SU-DHL-6 (cell line): ENCODE results near the gene FARS2.

Experiments
- H2AFZ ChIP-seq: fragments of 200-600 bp; sonication (generic); 2 replicates; pipeline ENCODE4 v1.6.1; 2014; ENCODE audit warnings: low read depth, mild to moderate bottlenecking, moderate library complexity, mixed read lengths, antibody characterized with exemption, low read length; ENCODE audit not compliant: severe bottlenecking
- H3F3A ChIP-seq: fragments of 200-600 bp; shearing (Covaris generic); 2 replicates; pipeline ENCODE4 v1.6.0; 2016; ENCODE audit warnings: antibody characterized with exemption, mild to moderate bottlenecking; ENCODE audit not compliant: insufficient read depth
- H3K27ac ChIP-seq: fragments of 200-600 bp; sonication (generic); 2 replicates; pipeline ENCODE4 v1.5.1; 2016; ENCODE audit warnings: low read depth, mild to moderate bottlenecking, low read length, moderate library complexity, mixed read lengths
- H3K27me3 ChIP-seq: fragments of 200-600 bp; sonication (generic), shearing (Covaris generic); 2 replicates; pipeline ENCODE4 v1.6.0; 2014; ENCODE audit warnings: mild to moderate bottlenecking, low read length
- H3K36me3 ChIP-seq: fragments of 200-600 bp; sonication (generic); 2 replicates; pipeline ENCODE4 v1.6.1; 2014; ENCODE audit warnings: mild to moderate bottlenecking, low read length, mixed read lengths
- H3K4me2 ChIP-seq: fragments of 300-600, 200-600 bp; shearing (Covaris generic), sonication (generic); 2 replicates; pipeline ENCODE4 v1.6.0; 2014; ENCODE audit warnings: low read length, low read depth, mild to moderate bottlenecking; ENCODE audit not compliant: poor library complexity, severe bottlenecking
- H3K4me3 ChIP-seq: fragments of 200-600 bp; sonication (generic); 2 replicates; pipeline ENCODE4 v1.5.1; 2014; ENCODE audit warnings: antibody characterized with exemption, low read length, mild to moderate bottlenecking, mixed read lengths; ENCODE audit not compliant: insufficient read depth, poor library complexity, severe bottlenecking
- H3K79me2 ChIP-seq: fragments of 200-600 bp; sonication (generic); 2 replicates; pipeline ENCODE4 v1.6.1; 2014; ENCODE audit warnings: mild to moderate bottlenecking, low read length, moderate library complexity; ENCODE audit not compliant: insufficient read depth
- H3K9ac ChIP-seq: fragments of 200-600 bp; sonication (generic); 2 replicates; pipeline ENCODE4 v1.7.0; 2014; ENCODE audit warnings: mild to moderate bottlenecking, low read length
- H3K9me2 ChIP-seq: fragments of 200-600 bp; sonication (generic); replicated peaks from 2 replicates; pipeline ENCODE4 v1.6.1; 2014; ENCODE audit warnings: low read length; ENCODE audit not compliant: insufficient read depth
- H3K9me3 ChIP-seq: fragments of 200-600 bp; sonication (generic); 2 replicates; pipeline ENCODE4 v1.6.1; 2014; ENCODE audit warnings: low read length, mixed read lengths; ENCODE audit not compliant: insufficient read depth
- H4K20me1 ChIP-seq: fragments of 200-600 bp; sonication (generic); 2 replicates; pipeline ENCODE4 v1.6.1; 2014; ENCODE audit warnings: low read depth, mild to moderate bottlenecking, antibody characterized with exemption, low read length, moderate library complexity, mixed read lengths
- EZH2phosphoT487 ChIP-seq: fragments of 200-600 bp; sonication (generic), shearing (Covaris generic); conservative IDR thresholded peaks from 2 replicates; pipeline ENCODE4 v1.6.1; 2018; ENCODE audit warnings: mild to moderate bottlenecking, antibody characterized with exemption, low read length, moderate library complexity, mixed read lengths
- TF ChIP-seq, protein P1 (sequence below): fragments of 200-600 bp; sonication (generic); IDR thresholded peaks from one replicate; pipeline ENCODE4 v1.5.1; 2017; ENCODE audit warnings: antibody characterized with exemption, mild to moderate bottlenecking, low read length, moderate library complexity; ENCODE audit not compliant: insufficient read depth, poor library complexity, severe bottlenecking

FARS2 gene

DNA sequence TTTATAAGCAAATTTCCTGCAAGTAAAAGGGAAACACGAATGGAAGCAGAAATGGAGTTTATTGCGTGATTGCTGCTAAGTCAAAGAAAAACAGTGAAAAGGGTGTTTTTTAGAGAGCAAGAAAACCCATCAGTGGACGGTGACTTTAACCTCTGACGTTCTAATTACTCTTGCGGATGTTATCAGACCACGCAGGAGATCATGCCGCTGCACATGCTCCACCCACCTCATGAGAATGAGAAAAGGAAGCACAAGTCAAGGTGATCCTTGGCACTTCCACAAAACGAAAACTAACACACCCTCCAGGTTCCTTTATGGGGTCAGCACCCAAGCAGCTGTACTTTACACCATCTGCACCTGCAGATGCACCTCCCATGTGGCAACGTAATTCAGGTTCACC, 45.5 kb upstream of the FARS2 start:
- Histone ChIP-seq H3K79me2 (no peaks in the 10 kb centered on the region), H3K36me3 (no peaks in the 10 kb centered on the region), H3K4me2 (no peak overlapping the region), H3F3A (no peaks in the 10 kb centered on the region), H3K9me3 (no peaks in the 10 kb centered on the region), H3K9me2 (no peaks in the 10 kb centered on the region), H2AFZ (no peak overlapping the region), H3K27me3 (no peaks in the 10 kb centered on the region), H3K4me3 (no peak overlapping the region), H3K9ac (no peak overlapping the region), H4K20me1 (no peaks in the 10 kb centered on the region), H3K27ac (no peak overlapping the region)
- TF ChIP-seq, protein P1, sequence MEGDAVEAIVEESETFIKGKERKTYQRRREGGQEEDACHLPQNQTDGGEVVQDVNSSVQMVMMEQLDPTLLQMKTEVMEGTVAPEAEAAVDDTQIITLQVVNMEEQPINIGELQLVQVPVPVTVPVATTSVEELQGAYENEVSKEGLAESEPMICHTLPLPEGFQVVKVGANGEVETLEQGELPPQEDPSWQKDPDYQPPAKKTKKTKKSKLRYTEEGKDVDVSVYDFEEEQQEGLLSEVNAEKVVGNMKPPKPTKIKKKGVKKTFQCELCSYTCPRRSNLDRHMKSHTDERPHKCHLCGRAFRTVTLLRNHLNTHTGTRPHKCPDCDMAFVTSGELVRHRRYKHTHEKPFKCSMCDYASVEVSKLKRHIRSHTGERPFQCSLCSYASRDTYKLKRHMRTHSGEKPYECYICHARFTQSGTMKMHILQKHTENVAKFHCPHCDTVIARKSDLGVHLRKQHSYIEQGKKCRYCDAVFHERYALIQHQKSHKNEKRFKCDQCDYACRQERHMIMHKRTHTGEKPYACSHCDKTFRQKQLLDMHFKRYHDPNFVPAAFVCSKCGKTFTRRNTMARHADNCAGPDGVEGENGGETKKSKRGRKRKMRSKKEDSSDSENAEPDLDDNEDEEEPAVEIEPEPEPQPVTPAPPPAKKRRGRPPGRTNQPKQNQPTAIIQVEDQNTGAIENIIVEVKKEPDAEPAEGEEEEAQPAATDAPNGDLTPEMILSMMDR = no peak
- no peak for TF ChIP-seq EZH2phosphoT487

DNA sequence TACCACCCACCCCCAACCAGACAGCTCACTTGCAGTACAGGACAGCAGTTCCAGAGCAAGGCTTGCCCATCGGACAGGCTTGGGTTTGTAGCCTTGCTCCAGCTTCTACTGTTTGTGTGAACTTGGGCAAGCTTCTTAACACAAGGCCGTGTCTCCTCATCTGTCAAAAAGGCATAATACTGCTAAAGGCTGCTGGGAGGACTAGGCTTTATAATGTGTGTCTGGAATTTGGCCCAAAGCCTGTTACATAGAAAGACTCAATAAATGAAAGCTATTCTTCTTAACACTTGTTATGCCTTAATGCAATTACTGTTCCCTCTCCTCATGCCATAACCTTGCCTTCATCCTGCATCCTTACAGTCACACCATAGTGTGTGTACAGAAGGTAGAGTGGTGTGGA, 44.0 kb upstream of the FARS2 start:
- Histone ChIP-seq H3K9me3 (no peaks in the 10 kb centered on the region), H3K36me3 (no peaks in the 10 kb centered on the region), H3K4me3 (no peak overlapping the region), H3F3A (no peaks in the 10 kb centered on the region), H3K79me2 (no peaks in the 10 kb centered on the region), H4K20me1 (no peaks in the 10 kb centered on the region), H3K9ac (no peak overlapping the region), H3K9me2 (no peaks in the 10 kb centered on the region), H3K4me2 (no peak overlapping the region), H3K27ac (no peak overlapping the region), H2AFZ (no peak overlapping the region), H3K27me3 (no peaks in the 10 kb centered on the region)
- no peak for TF ChIP-seq EZH2phosphoT487
- TF ChIP-seq, protein P1 = no peak

DNA sequence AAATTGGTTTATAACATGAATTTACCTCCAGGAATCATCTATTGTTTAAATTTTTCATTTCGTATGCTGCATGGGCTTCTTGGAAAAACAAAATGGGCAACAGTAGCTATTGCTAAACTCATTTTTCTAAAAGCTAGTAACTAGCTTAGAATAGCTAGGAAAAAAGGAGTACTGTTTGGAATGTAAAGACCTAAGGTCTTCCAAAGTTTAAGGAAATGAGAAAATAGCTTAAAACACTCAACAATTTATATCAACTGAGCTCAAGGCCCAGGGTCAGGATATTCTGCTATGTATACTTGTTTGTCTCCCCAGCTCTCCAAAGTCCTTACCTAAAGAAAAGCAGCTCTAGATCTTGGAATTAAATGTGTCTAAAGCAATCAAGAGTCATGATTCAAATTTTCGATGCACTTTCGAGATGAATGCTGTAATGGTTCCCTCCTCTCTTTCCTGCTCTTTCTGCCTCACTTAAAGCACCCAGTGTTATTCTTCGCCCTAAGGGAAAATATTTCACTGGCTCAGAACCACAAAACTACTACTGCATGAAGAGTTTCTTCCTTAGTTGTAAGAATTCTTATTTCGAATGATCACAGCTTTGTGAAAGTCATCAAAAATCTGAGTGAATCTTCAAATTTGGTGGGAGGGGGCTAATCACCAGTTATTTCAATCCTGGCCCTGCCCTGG, 42.2 kb upstream of the FARS2 start:
- Histone ChIP-seq H4K20me1 (no peaks in the 10 kb centered on the region), H3K9me2 (no peaks in the 10 kb centered on the region), H3K9ac (no peak overlapping the region), H3K27me3 (no peaks in the 10 kb centered on the region), H3K4me2 (no peak overlapping the region), H3K27ac (no peak overlapping the region), H2AFZ (no peak overlapping the region), H3F3A (no peaks in the 10 kb centered on the region), H3K9me3 (no peaks in the 10 kb centered on the region), H3K79me2 (no peaks in the 10 kb centered on the region), H3K36me3 (no peaks in the 10 kb centered on the region), H3K4me3 (no peak overlapping the region)
- TF ChIP-seq, protein P1 = no peak
- TF ChIP-seq EZH2phosphoT487 = no peak
